Measurements from ENCODE around the gene RETN. TPM values are rescaled to one million over a fixed set of nuclear protein-coding genes. Genes with fewer than 3 reads are reported as not detected.

The RETN gene
- polyA plus RNA-seq, 3 donors = 42.1 to 119 (median 60.0) TPM

DNA sequence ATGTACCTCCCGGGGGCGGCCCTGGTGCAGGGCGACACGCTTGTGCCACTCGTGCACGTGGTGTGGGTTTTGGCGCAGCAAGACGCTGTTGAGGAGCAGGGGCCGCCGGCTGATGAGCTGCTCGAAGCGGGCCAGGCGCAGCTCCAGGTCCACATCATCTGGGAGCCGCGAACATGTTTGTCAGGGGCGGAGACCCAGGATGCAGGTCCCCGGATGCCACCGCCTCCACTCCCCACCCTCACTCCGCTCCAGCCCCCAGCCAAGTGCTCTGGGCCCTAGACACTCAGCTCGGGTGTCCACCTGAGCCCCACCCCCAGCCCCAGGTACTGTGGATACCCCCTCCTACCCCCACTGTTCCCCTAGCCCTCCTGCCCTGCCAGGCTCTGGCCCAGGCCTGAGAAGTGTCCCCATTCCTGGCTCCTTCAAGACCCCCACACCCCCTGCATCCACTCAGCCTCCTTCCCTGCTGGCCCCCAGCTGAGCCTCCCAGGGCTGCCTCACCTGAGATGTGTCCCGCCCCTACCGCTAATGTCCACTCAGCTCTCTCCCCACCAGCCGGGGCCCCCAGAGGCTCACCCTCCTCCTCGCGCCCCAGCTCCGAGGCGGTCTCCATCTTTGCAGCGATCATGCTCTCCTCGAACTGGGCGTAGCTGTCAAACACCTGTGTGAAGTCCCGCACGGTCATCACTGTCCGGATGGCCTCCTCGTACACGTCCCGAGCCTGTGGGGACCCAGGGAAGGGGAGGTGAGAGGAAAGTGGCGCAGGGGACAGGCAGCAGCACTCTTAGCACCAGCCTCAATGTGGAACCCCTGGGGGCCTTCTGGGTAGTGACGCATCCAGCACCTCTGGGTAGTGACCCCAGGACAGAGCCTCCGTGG is 44.9 kb upstream of the RETN start:
- Histone ChIP-seq H3K79me2 (ENCODE audit: insufficient read depth, low read length) (peaks cover 32% of the 10 kb centered on the region), H4K20me1 (ENCODE audit: insufficient read depth, low read length) (peaks cover 4% of the 10 kb centered on the region), H3K4me3 (replicated peaks in 1 of 3; ENCODE audit: low read depth in 2 of 3, low read length in 3 of 3) (no peak overlapping the region), H2AFZ (ENCODE audit: insufficient read depth, low read depth, low read length, poor library complexity, severe bottlenecking) (no peak overlapping the region), H3K9me3 (replicated peaks in 1 of 2; ENCODE audit: control insufficient read depth in 1 of 2, insufficient read depth in 1 of 2, low read length in 2 of 2) (no peaks in the 10 kb centered on the region), H3K4me2 (replicated peaks; ENCODE audit: extremely low read depth, low read length, poor library complexity, severe bottlenecking) (no peak overlapping the region), H3K9ac (ENCODE audit: insufficient read depth, low read length, poor library complexity, severe bottlenecking) (no peak overlapping the region), H3K36me3 (replicated peaks in 1 of 2; ENCODE audit: control insufficient read depth in 1 of 2, insufficient read depth in 2 of 2, low read length in 2 of 2) (peaks cover 76 to 89% of the 10 kb centered on the region in 2 donors), H3K4me1 (ENCODE audit: control insufficient read depth in 1 of 2, insufficient read depth in 2 of 2, low read length in 2 of 2) (peaks cover 8 to 13% of the 10 kb centered on the region in 2 donors), H3K27me3 (ENCODE audit: control insufficient read depth in 2 of 2, insufficient read depth in 2 of 2, low read length in 2 of 2) (no peaks in the 10 kb centered on the region), H3K27ac (ENCODE audit: low read depth in 1 of 2, low read length in 2 of 2) (no peak overlapping the region)
- intact Hi-C loops (cut with micrococcal nuclease) = loop anchor here in 1 of 2 donors (10.0 kb wide), 1 partner anchor 229 kb away; no protein-coding TSS in a partner anchor
- Mint-ChIP-seq H3K27me3 (ENCODE audit: low read depth in 3 of 3) (no peaks in the 10 kb centered on the region), H3K4me3 (no peak overlapping the region), H3K27ac (peak overlapping the region in 1 of 7 donors; percentile 50), H3K36me3 (peaks cover 59 to 82% of the 10 kb centered on the region in 2 donors), H3K9me3 (no peaks in the 10 kb centered on the region), H3K4me1 (peaks cover 10% of the 10 kb centered on the region)
- no peak for TF ChIP-seq CTCF (IDR thresholded peaks at IDR 0.05)
- 97% methylated on average over 38 of the region's 39 CpGs for WGBS (ENCODE audit: insufficient coverage)
- no peak for DNase-seq

GRCh38 chr19:7624810-7625209 is 44.0 kb upstream of the RETN start:
- H3K4me1 Mint-ChIP-seq = peaks cover 12% of the 10 kb centered on the region
- no peak overlapping the region for H3K27ac ChIP-seq (ENCODE audit: low read depth in 1 of 2, low read length in 2 of 2)
- peaks cover 9 to 16% of the 10 kb centered on the region in 2 donors for H3K4me1 ChIP-seq (ENCODE audit: control insufficient read depth in 1 of 2, insufficient read depth in 2 of 2, low read length in 2 of 2)
- peaks cover 4% of the 10 kb centered on the region for H4K20me1 ChIP-seq (ENCODE audit: insufficient read depth, low read length)
- H2AFZ ChIP-seq (ENCODE audit: insufficient read depth, low read depth, low read length, poor library complexity, severe bottlenecking) = no peak overlapping the region
- H3K36me3 ChIP-seq (replicated peaks in 1 of 2; ENCODE audit: control insufficient read depth in 1 of 2, insufficient read depth in 2 of 2, low read length in 2 of 2) = peaks cover 69 to 82% of the 10 kb centered on the region in 2 donors
- WGBS (ENCODE audit: insufficient coverage) = over 99% methylated on average over 15 of the region's 17 CpGs
- H3K79me2 ChIP-seq (ENCODE audit: insufficient read depth, low read length) = peaks cover 39% of the 10 kb centered on the region
- no peak overlapping the region for H3K4me3 ChIP-seq (replicated peaks in 1 of 3; ENCODE audit: low read depth in 2 of 3, low read length in 3 of 3)
- DNase-seq = no peak
- H3K36me3 Mint-ChIP-seq = peaks cover 55 to 78% of the 10 kb centered on the region in 2 donors
- no peaks in the 10 kb centered on the region for H3K27me3 ChIP-seq (ENCODE audit: control insufficient read depth in 2 of 2, insufficient read depth in 2 of 2, low read length in 2 of 2)
- no peak overlapping the region for H3K4me2 ChIP-seq (replicated peaks; ENCODE audit: extremely low read depth, low read length, poor library complexity, severe bottlenecking)
- no peak overlapping the region for H3K4me3 Mint-ChIP-seq
- H3K9me3 Mint-ChIP-seq = peaks cover 0 to 2% (median 0%) of the 10 kb centered on the region in 7 donors
- peak overlapping the region in 1 of 7 donors; percentile 50 for H3K27ac Mint-ChIP-seq
- intact Hi-C loops (cut with micrococcal nuclease) = loop anchor here in 1 of 2 donors (10.0 kb wide), 1 partner anchor 230 kb away; no protein-coding TSS in a partner anchor
- H3K9me3 ChIP-seq (replicated peaks in 1 of 2; ENCODE audit: control insufficient read depth in 1 of 2, insufficient read depth in 1 of 2, low read length in 2 of 2) = no peaks in the 10 kb centered on the region
- no peak for TF ChIP-seq CTCF (IDR thresholded peaks at IDR 0.05)
- H3K27me3 Mint-ChIP-seq (ENCODE audit: low read depth in 3 of 3) = peaks cover 0 to 2% (median 0%) of the 10 kb centered on the region in 3 donors
- H3K9ac ChIP-seq (ENCODE audit: insufficient read depth, low read length, poor library complexity, severe bottlenecking) = no peak overlapping the region
